ENCODE results near the gene GMCL2. TPM values are rescaled to one million over a fixed set of nuclear protein-coding genes. Genes with fewer than 3 reads are reported as not detected.

Gene GMCL2
- total and polyA plus RNA-seq, 9 of the 15 experiments (the other 6 are each of a cell fraction or from before 2014, with no cell fraction given) = 0.04 TPM; not detected in 8

- TF ChIP-seq THRA (IDR thresholded peaks at IDR 0.05) = no peak
Observed at GRCh38 chr5:178227929-178228328, 40.8 kb upstream of the GMCL2 start (continued).

GRCh38 chr5:178227138-178227659, 40.0 kb upstream of the GMCL2 start:
- 72% methylated on average over 4 of the region's 4 CpGs for WGBS (ENCODE audit: insufficient coverage, low coverage, missing lambda C conversion rate)
- peaks cover 13 to 33% of the 10 kb centered on the region in 2 experiments; a peak in 4 of 5 replicates for H3K4me1 ChIP-seq (replicated peaks in 1 of 2; ENCODE audit: control insufficient read depth in 2 of 2, insufficient read depth in 2 of 2, low read length in 2 of 2)
- H3K79me2 ChIP-seq (ENCODE audit: control insufficient read depth, insufficient read depth, low read length) = peaks cover 32% of the 10 kb centered on the region
- H2AFZ ChIP-seq (ENCODE audit: low read depth, low read length) = no peak overlapping the region
- no peaks in the 10 kb centered on the region for H3K9me3 ChIP-seq (replicated peaks; ENCODE audit: control insufficient read depth, insufficient read depth, low read depth, low read length)
- H3K27ac ChIP-seq (ENCODE audit: extremely low read depth, low read depth, low read length) = no peak overlapping the region
- TF ChIP-seq CLOCK (CRISPR knock-in tag; IDR thresholded peaks at IDR 0.05; ENCODE audit: borderline replicate concordance) (no peak), IRF2 (CRISPR knock-in tag; IDR thresholded peaks at IDR 0.05) (no peak), HNRNPL (IDR thresholded peaks at IDR 0.05; ENCODE audit: low read depth, low read length) (no peak), XRCC3 (IDR thresholded peaks at IDR 0.05) (no peak), ZNF717 (CRISPR knock-in tag; IDR thresholded peaks at IDR 0.05) (no peak), ZNF695 (CRISPR knock-in tag; IDR thresholded peaks at IDR 0.05) (no peak), HCFC1 (IDR thresholded peaks at IDR 0.05; ENCODE audit: low read depth, low read length) (no peak), ZNF184 (CRISPR knock-in tag; IDR thresholded peaks at IDR 0.05) (no peak), E2F3 (CRISPR knock-in tag; IDR thresholded peaks at IDR 0.05) (no peak), ZBTB17 (CRISPR knock-in tag; IDR thresholded peaks at IDR 0.05) (no peak), GATAD2A (IDR thresholded peaks at IDR 0.05) (no peak), CBFA2T3 (IDR thresholded peaks at IDR 0.05) (no peak), ATF1 (CRISPR knock-in tag; IDR thresholded peaks at IDR 0.05) (no peak), ATF1 (tag; IDR thresholded peaks at IDR 0.05) (no peak), PHF21A (IDR thresholded peaks at IDR 0.05; ENCODE audit: borderline replicate concordance, low read depth) (no peak), ZNF449 (CRISPR knock-in tag; IDR thresholded peaks at IDR 0.05) (no peak)
- peaks cover 85% of the 10 kb centered on the region for H3K36me3 ChIP-seq (ENCODE audit: control insufficient read depth, insufficient read depth, low read length)
- DNase-seq (ENCODE audit: extremely low read depth in 1 of 4, low spot score in 3 of 4) (no peak), ATAC-seq (no peak), FAIRE-seq (no peak)
- no peaks in the 10 kb centered on the region for H3K27me3 ChIP-seq (ENCODE audit: control insufficient read depth in 2 of 2, insufficient read depth in 2 of 2, low read length in 2 of 2)
- no peak overlapping the region for H3K9ac ChIP-seq (ENCODE audit: insufficient read depth in 1 of 2, low read depth in 2 of 2, low read length in 2 of 2)
- no peak overlapping the region for H3K4me2 ChIP-seq (ENCODE audit: insufficient read depth, low read length)
- H3K9me1 ChIP-seq (ENCODE audit: control insufficient read depth, insufficient read depth, low read length) = peaks cover 5% of the 10 kb centered on the region
- intact Hi-C loops (cut with micrococcal nuclease) (no loop called here), in situ Hi-C loops (cut with MboI) (no loop called here)
- no TSS peak for BruUV-seq (replicated peaks)
- POLR2A ChIA-PET = interaction anchor here (0.6 to 13.2 kb wide), 2 partner anchors 16 to 17 kb away, joined by 3 to 162 read pairs; no protein-coding TSS in a partner anchor
- no peak overlapping the region for H3K4me3 ChIP-seq
- CTCF ChIA-PET (ENCODE audit: low intra/inter-chr PET ratio) = no interaction called here
- peaks cover 3% of the 10 kb centered on the region; the same call in 1 of the 2 replicates for H4K20me1 ChIP-seq (replicated peaks; ENCODE audit: control insufficient read depth, insufficient read depth, low read length)

All from K562 (cell line).